GM12873 (cell line): ENCODE measurements around the gene ADAMTSL2.

Source experiments
- TF ChIP-seq, protein P1 (sequence below): IDR thresholded peaks from 2 replicates; pipeline ENCODE4 v1.5.1; 2012; ENCODE audit warnings: low read depth, mild to moderate bottlenecking, moderate library complexity, low read length, control low read depth; ENCODE audit not compliant: insufficient read depth; ENCODE audit errors: missing control alignments

Gene ADAMTSL2

DNA sequence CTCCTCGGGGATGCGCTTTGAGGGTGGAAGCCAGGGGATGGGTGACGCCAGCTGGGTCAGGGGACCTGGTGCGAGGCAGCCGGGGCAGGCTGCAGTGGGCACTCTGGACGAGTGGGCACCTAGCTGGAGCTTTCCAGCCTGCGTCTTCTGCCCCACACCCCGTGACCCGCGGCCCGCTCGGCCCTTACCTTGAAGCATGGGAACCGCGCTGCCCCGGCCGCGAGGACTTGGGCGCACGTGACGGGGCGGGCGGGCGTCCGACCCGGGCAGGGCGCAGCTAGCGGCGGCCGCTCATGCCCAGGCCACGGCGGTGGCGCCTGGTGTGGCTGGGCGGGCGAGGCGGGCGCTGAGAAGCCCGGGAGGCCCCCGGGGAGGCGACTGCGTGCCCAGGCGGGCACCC is 74.4 kb downstream of the ADAMTSL2 start:
- TF ChIP-seq, protein P1, sequence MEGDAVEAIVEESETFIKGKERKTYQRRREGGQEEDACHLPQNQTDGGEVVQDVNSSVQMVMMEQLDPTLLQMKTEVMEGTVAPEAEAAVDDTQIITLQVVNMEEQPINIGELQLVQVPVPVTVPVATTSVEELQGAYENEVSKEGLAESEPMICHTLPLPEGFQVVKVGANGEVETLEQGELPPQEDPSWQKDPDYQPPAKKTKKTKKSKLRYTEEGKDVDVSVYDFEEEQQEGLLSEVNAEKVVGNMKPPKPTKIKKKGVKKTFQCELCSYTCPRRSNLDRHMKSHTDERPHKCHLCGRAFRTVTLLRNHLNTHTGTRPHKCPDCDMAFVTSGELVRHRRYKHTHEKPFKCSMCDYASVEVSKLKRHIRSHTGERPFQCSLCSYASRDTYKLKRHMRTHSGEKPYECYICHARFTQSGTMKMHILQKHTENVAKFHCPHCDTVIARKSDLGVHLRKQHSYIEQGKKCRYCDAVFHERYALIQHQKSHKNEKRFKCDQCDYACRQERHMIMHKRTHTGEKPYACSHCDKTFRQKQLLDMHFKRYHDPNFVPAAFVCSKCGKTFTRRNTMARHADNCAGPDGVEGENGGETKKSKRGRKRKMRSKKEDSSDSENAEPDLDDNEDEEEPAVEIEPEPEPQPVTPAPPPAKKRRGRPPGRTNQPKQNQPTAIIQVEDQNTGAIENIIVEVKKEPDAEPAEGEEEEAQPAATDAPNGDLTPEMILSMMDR: no peak

DNA sequence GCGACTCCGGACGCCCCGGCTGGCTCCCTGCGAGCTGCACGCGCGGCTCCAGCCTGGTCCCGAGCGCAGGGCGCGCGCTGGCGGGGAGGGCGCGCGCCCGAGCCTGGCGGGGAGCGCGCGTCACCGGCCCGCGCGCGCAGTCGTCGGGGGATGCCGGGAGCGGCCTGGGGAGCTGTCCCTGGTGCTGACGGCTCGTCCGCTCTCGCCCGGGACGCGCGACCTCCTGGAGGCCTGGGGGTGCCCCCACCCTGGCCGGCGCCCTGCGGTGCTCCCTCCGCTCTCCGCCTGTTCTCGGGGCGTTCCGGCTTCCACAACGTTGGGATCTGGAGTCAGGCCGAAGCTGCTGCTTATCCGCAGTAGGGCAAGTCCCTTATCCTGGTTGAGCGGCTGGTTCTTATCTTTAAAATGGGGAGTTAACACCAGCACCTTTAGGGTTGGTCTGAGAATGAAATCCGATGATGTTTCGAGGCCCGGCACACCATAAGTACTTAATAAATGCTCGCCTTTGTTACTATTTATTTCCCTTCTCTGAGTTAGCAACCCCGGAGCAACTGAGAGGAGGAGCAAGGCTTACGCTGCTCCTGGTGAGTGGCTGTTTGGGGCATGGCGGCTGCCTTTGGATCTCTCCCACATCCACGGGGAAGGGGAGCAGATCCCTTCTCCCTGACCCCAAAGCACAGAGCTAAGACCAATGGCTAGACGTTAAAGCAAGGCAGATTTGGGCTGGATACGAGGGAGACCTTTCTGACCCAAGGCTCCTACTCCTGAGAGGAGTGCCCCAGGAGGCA is 75.0 kb downstream of the ADAMTSL2 start, which contains the start of gene FAM163B:
TSS of gene FAM163B (minus strand) at position 79 of the 788 bp plus-strand sequence. CDS start 29,166 bp downstream, outside the sequence.
- TF ChIP-seq, protein P1: no peak

DNA sequence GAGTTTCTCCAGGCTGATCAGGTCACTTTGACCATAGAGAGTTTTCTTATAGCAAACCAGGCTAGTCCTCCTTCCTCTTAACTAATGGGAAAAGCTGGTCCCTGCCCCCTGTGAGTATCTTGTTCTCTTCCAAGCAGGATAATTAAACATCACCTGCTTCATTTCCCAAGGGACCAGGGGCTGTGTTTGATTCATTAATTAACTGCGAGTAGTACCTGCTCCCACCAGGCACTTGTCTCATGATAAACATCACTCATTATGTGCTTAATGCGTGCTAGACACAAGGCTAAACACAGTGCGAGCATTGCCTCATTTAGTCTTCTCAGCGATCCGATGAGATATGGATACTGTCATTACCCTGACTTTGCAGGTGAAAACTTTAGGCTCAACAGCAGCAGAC is 76.3 kb downstream of the ADAMTSL2 start:
- TF ChIP-seq, protein P1: no peak

DNA sequence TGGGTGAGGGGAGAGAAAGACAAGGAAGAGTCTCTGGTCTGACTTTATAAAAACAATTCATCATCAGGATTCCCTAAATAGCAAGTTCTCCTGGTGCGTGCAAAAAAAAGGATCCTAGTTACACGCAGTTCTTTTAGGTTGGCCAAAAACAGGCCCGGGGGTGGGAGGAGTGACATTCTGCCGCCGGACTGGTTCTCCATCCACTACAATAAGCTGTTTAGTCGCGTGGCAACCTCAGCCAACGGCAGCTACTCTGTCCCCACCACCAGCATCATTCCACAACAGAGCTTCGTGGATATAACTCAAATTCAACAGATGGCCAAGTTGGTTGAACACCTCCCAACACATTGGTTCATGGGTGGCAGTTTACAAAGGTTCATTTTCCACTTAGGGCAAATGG is 77.5 kb downstream of the ADAMTSL2 start:
- TF ChIP-seq, protein P1: no peak

DNA sequence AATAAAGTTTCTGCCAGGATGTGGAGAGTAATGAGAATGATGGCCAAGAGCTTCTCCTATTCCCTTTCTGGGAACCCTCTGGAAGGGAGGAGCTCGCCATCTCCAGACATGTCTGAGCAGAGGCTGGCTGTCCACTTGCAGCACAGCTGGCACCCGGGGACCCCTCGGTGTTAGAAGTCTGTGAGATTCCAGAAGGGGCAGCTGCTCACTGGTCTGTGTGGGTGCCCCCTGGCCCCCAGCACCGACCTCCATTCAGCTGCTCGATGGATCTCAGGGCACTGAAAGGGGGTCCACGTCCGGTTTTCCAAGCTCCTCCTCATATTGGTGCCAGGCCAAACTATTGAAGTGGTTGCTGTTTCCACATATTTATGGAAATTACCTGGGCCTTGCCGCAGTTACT is 78.3 kb downstream of the ADAMTSL2 start:
- TF ChIP-seq, protein P1: no peak

DNA sequence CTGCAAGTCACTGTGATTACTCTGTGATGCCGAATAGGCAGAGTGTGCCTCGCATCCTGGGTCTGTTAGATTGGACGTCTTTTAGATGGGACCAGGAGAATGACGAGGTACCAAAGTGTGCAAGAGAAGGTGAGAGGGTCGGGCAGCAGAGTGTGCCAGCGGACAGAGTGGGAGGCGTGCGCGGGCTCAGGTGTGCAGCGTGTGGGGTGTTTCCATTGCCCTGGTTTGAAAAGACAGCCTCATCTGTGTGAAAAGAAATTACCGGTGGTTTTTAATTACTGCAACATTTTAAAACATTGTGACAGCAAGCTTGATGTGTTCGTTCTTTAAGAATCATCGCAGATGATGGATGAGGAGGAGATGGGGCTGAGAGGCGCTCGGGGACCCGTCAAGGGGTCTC is 78.9 kb downstream of the ADAMTSL2 start:
- TF ChIP-seq, protein P1: no peak

DNA sequence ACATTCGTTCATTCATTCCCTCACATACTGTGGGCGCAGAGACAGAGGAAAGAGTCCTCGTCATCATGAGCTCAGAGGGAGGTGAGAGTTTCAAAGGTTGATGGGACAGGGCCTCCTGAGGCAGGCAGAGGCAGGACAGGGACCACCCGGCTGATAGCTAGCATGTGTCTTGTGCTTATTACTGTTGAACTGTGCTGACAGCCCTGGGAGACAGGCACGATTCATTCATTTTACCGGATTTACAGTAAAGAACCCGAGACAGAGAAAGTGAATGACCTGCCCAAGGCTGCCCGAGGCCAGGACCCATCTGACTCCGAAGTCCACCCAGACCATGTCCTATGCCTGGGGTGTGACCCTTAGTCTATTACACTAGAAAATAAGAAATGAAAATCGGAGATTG is 79.6 kb downstream of the ADAMTSL2 start:
- TF ChIP-seq, protein P1: no peak
